HCT116 (cell line): Measurements from ENCODE around the gene SERPINE3. TPM values are rescaled to one million over a fixed set of nuclear protein-coding genes. Genes with fewer than 3 reads are reported as not detected.

Experiments
- ATAC-seq: fragments of 200-7000 bp; cut with Tn5 transposase; 2 replicates; pipeline ENCODE4 v1.9.1; 2020; ENCODE audit warnings: mild to moderate bottlenecking, moderate library complexity
- BruUV-seq: library from RNA; stranded (reverse); fragments of 400-500 nt; replicated peaks from 2 replicates; lab custom pipeline; 2021; lab: Mats Ljungman, UMichigan
- CTCF ChIA-PET: fragments of 300-600 bp; sonication (Branson Sonifier 250); formaldehyde crosslinking; loops from one replicate; lab custom pipeline; 2021; ENCODE audit warnings: antibody characterized with exemption; lab: Charles Lee
- POLR2A ChIA-PET: fragments of 300-600, 350-600 bp; sonication (Branson Sonifier 250); formaldehyde crosslinking; loops from one replicate; lab custom pipeline; 2021; ENCODE audit warnings: antibody characterized with exemption; lab: Charles Lee
- RAD21 ChIA-PET, 2 experiments: fragments of 300-600 bp; sonication (Branson Sonifier 250); formaldehyde crosslinking; loops; one replicate each; lab custom pipeline; 2023; ENCODE audit warnings: low total read pairs in 2 of 2; ENCODE audit not compliant: uncharacterized antibody in 2 of 2, unreplicated experiment in 2 of 2, low non-redundant PET in 1 of 2; lab: Charles Lee
- DNase-seq: peaks from one replicate; pipeline ENCODE4 v3.0.0-alpha.2; 2010; ENCODE audit warnings: low read depth, low spot score
- H2AFZ ChIP-seq: fragments of 200-600 bp; shearing (Covaris generic), sonication (generic); 2 replicates; pipeline ENCODE4 v1.6.1; 2017; ENCODE audit warnings: low read depth, mixed run types, mixed read lengths, antibody characterized with exemption, low read length; ENCODE audit not compliant: poor library complexity, severe bottlenecking
- H3K27ac ChIP-seq: 2 replicates; pipeline ENCODE4 v1.5.1; 2012; ENCODE audit warnings: low read depth, low read length
- H3K27me3 ChIP-seq: fragments of 200-600 bp; sonication (generic); 2 replicates; pipeline ENCODE4 v1.6.1; 2016; ENCODE audit warnings: mixed run types, low read length, mixed read lengths; ENCODE audit not compliant: insufficient read depth
- H3K36me3 ChIP-seq, 2 experiments: fragments of 200-500 bp in 1 of 2; fragments of 200-600 bp in 1 of 2; sonication (Bioruptor generic) in 1 of 2; sonication (generic) in 1 of 2; 2 replicates each; pipeline versions ENCODE4 v1.5.1 to v1.6.1; 2014 to 2016; ENCODE audit warnings: low read length in 2 of 2, inconsistent platforms in 1 of 2, mixed read lengths in 1 of 2, mixed run types in 1 of 2; ENCODE audit not compliant: insufficient read depth in 2 of 2, control insufficient read depth in 1 of 2
- H3K4me1 ChIP-seq, 2 experiments: fragments of 200-600 bp in 1 of 2; sonication (generic) in 1 of 2; 2 replicates each; pipeline versions ENCODE4 v1.5.1 to v1.6.1; 2012 to 2017; ENCODE audit warnings: low read length in 2 of 2, inconsistent platforms in 1 of 2, mild to moderate bottlenecking in 1 of 2, mixed read lengths in 1 of 2, mixed run types in 1 of 2, moderate library complexity in 1 of 2; ENCODE audit not compliant: insufficient read depth in 2 of 2, control insufficient read depth in 1 of 2
- H3K4me2 ChIP-seq: fragments of 200-600 bp; sonication (generic); 2 replicates; pipeline ENCODE4 v1.6.1; 2017; ENCODE audit warnings: mixed run types, low read length, mixed read lengths
- H3K4me3 ChIP-seq, 2 experiments: fragments of 200-600 bp in 1 of 2; sonication (generic) in 1 of 2; replicated peaks in 1 of 2; 2 replicates each; pipeline ENCODE4 v1.5.1; 2011 to 2016; ENCODE audit warnings: low read length in 2 of 2, control low read depth in 1 of 2, low read depth in 1 of 2, mild to moderate bottlenecking in 1 of 2, mixed read lengths in 1 of 2, mixed run types in 1 of 2
- H3K79me2 ChIP-seq: fragments of 200-600 bp; sonication (generic); 2 replicates; pipeline ENCODE4 v1.6.1; 2017; ENCODE audit warnings: mild to moderate bottlenecking, mixed run types, low read length, moderate library complexity, mixed read lengths; ENCODE audit not compliant: insufficient read depth
- H3K9ac ChIP-seq: fragments of 200-600 bp; sonication (generic); 2 replicates; pipeline ENCODE4 v1.6.1; 2016; ENCODE audit warnings: low read length, mixed read lengths
- H3K9me2 ChIP-seq: fragments of 200-600 bp; sonication (generic), shearing (Covaris generic); 2 replicates; pipeline ENCODE4 v1.6.1; 2017; ENCODE audit warnings: mixed run types, mild to moderate bottlenecking, moderate library complexity; ENCODE audit not compliant: insufficient read depth
- H3K9me3 ChIP-seq, 2 experiments: fragments of 200-500 bp in 1 of 2; fragments of 200-600 bp in 1 of 2; sonication (Bioruptor generic) in 1 of 2; sonication (generic) in 1 of 2; 2 replicates each; pipeline ENCODE4 v1.6.1; 2014 to 2017; ENCODE audit warnings: low read length in 2 of 2, mixed read lengths in 2 of 2, inconsistent platforms in 1 of 2, low read depth in 1 of 2, mild to moderate bottlenecking in 1 of 2, mixed run types in 1 of 2, moderate library complexity in 1 of 2; ENCODE audit not compliant: control insufficient read depth in 1 of 2, insufficient read depth in 1 of 2
- H4K20me1 ChIP-seq: fragments of 200-600 bp; sonication (generic), shearing (Covaris generic); 2 replicates; pipeline ENCODE4 v1.6.1; 2017; ENCODE audit warnings: mixed run types, mild to moderate bottlenecking, moderate library complexity; ENCODE audit not compliant: insufficient read depth
- CBX3 ChIP-seq: IDR thresholded peaks from 2 replicates; pipeline ENCODE4 v1.6.1; 2012; ENCODE audit warnings: low read depth
- EZH2phosphoT487 ChIP-seq: fragments of 200-600 bp; IDR thresholded peaks from 2 replicates; pipeline ENCODE4 v1.6.1; 2018; ENCODE audit warnings: antibody characterized with exemption, borderline replicate concordance
- FOSL1 ChIP-seq: IDR thresholded peaks from 2 replicates; pipeline ENCODE4 v1.6.1; 2012; ENCODE audit warnings: low read depth
- JUND ChIP-seq: IDR thresholded peaks from 2 replicates; pipeline ENCODE4 v1.6.1; 2012
- POLR2A ChIP-seq: IDR thresholded peaks from 2 replicates; pipeline ENCODE4 v1.7.0; 2011; ENCODE audit warnings: borderline replicate concordance; ENCODE audit not compliant: insufficient read depth, insufficient read length; ENCODE audit errors: extremely low read depth
- RAD21 ChIP-seq: IDR thresholded peaks from 2 replicates; pipeline ENCODE4 v1.6.1; 2012; ENCODE audit warnings: low read depth, mild to moderate bottlenecking
- SIN3A ChIP-seq: IDR thresholded peaks from 2 replicates; pipeline ENCODE4 v1.6.1; 2012; ENCODE audit warnings: low read depth
- SP1 ChIP-seq: IDR thresholded peaks from 2 replicates; pipeline ENCODE4 v1.6.1; 2012; ENCODE audit warnings: low read depth
- TCF7L2 ChIP-seq: IDR thresholded peaks from 2 replicates; pipeline ENCODE4 v1.7.0; 2011; ENCODE audit warnings: borderline replicate concordance, inconsistent platforms; ENCODE audit not compliant: insufficient read depth, insufficient read length; ENCODE audit errors: extremely low read depth
- ZFX ChIP-seq: fragments of 450-650 bp; IDR thresholded peaks from 2 replicates; pipeline ENCODE4 v1.6.1; 2017
- intact Hi-C: fragments of 100-400 bp; cut with micrococcal nuclease; formaldehyde crosslinking; loops from 2 replicates; pipeline ENCODE4 v1.10.0; 2022
- total RNA-seq: library from RNA; stranded (reverse); gene quantifications from one replicate; pipeline ENCODE4 v1.2.1, GENCODE V29; 2021; ENCODE audit not compliant: unreplicated experiment
- TF ChIP-seq, protein P1 (sequence below), 3 experiments: fragments of 200-600 bp in 1 of 3; sonication (generic) in 1 of 3; IDR thresholded peaks in 2 of 3; conservative IDR thresholded peaks in 1 of 3; 2 replicates each; pipeline ENCODE4 v1.5.1; 2012 to 2017; ENCODE audit warnings: low read depth in 2 of 3, low read length in 2 of 3, antibody characterized with exemption in 1 of 3, borderline replicate concordance in 1 of 3, control low read depth in 1 of 3, mild to moderate bottlenecking in 1 of 3, mixed read lengths in 1 of 3, mixed run types in 1 of 3, moderate library complexity in 1 of 3; ENCODE audit not compliant: insufficient read depth in 1 of 3
- TF ChIP-seq, protein P2 (sequence below): IDR thresholded peaks from 2 replicates; pipeline ENCODE4 v1.6.1; 2012

Gene SERPINE3
- total RNA-seq, 1 experiment from 2014 or later = not detected

DNA sequence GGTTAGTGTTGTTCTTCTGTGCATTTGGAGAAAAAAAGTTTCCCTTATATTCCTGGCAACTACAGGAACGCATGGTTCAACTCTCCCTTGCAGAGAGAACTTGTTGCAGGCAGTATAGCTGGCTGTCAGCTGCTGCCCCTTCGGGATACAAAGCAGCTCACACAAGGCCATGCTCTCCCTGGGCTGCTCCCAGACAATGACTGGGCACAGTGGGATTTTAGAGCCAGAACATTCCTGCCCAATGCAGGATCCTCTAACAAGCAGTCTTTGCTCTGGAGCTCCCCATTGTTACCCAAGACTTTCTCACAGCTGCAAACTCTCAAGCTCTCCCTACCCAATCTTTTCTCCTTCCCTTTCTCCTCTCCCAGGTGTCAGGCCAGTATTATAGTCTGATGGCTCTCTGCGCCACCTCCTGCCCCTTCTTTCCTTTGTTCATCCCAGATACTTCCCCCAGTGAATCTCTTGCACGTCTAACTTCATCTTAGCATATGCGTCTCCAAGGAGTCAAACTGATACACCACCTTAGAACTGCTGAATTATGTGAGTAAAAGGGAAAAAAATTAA is 27.5 kb upstream of the SERPINE3 start:
- no peaks in the 10 kb centered on the region for H3K27me3 ChIP-seq
- H3K4me1 ChIP-seq = no peaks in the 10 kb centered on the region
- ChIA-PET RAD21 (no interaction called here), CTCF (interaction anchor here (1.4 kb wide), 1 partner anchor 26 kb away, joined by 3 read pairs; no protein-coding TSS in a partner anchor), POLR2A (no interaction called here)
- H2AFZ ChIP-seq = no peak overlapping the region
- no peaks in the 10 kb centered on the region for H3K36me3 ChIP-seq
- H4K20me1 ChIP-seq = no peaks in the 10 kb centered on the region
- DNase-seq = no peak
- H3K79me2 ChIP-seq = no peaks in the 10 kb centered on the region
- no peak overlapping the region for H3K9ac ChIP-seq
- intact Hi-C loops = no loop called here
- TF ChIP-seq, protein P1, sequence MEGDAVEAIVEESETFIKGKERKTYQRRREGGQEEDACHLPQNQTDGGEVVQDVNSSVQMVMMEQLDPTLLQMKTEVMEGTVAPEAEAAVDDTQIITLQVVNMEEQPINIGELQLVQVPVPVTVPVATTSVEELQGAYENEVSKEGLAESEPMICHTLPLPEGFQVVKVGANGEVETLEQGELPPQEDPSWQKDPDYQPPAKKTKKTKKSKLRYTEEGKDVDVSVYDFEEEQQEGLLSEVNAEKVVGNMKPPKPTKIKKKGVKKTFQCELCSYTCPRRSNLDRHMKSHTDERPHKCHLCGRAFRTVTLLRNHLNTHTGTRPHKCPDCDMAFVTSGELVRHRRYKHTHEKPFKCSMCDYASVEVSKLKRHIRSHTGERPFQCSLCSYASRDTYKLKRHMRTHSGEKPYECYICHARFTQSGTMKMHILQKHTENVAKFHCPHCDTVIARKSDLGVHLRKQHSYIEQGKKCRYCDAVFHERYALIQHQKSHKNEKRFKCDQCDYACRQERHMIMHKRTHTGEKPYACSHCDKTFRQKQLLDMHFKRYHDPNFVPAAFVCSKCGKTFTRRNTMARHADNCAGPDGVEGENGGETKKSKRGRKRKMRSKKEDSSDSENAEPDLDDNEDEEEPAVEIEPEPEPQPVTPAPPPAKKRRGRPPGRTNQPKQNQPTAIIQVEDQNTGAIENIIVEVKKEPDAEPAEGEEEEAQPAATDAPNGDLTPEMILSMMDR (IDR thresholded peaks at IDR 0.05 in 2 of 3, conservative IDR thresholded peaks at IDR 0.05 in 1 of 3; ENCODE audit: borderline replicate concordance in 1 of 3, insufficient read depth in 1 of 3, low read depth in 2 of 3, low read length in 2 of 3) = no peak
- TF ChIP-seq JUND = no peak
- no peak for TF ChIP-seq SIN3A
- no peak overlapping the region for H3K4me3 ChIP-seq
- BruUV-seq = no TSS peak
- H3K9me2 ChIP-seq = no peaks in the 10 kb centered on the region
- no peaks in the 10 kb centered on the region for H3K9me3 ChIP-seq
- H3K4me2 ChIP-seq = no peak overlapping the region
- H3K27ac ChIP-seq = no peak overlapping the region
- no peak for ATAC-seq

DNA sequence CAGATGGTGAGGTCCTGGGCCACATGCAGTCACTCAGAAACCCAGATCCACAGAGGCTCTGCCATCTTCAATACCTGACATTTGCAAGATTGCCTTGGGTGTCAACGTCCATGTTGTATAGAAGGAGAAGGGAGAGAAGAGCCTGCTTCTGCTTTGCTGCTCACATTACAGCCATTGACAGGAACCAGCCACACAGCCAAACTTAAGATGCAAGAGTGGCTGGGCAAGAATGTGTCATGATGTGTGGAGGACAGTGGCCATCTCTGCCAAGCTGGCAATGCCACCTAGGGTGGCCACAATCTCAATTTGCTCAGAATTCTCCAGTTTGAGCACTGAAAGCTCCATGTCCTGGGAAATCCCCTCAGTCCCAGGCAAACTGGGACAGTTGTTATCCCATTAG is 25.9 kb upstream of the SERPINE3 start:
- TF ChIP-seq SP1 (no peak), FOSL1 (no peak), ZFX (no peak), POLR2A (no peak), CBX3 (no peak), JUND (no peak), TCF7L2 (no peak), RAD21 (no peak), EZH2phosphoT487 (no peak)
- TF ChIP-seq, protein P2, sequence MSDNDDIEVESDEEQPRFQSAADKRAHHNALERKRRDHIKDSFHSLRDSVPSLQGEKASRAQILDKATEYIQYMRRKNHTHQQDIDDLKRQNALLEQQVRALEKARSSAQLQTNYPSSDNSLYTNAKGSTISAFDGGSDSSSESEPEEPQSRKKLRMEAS = no peak
- TF ChIP-seq, all 23 proteins: peak for 0
- Histone ChIP-seq H3K27ac (no peak overlapping the region), H3K4me2 (no peak overlapping the region), H3K79me2 (no peaks in the 10 kb centered on the region), H3K9me3 (no peaks in the 10 kb centered on the region), H3K4me3 (no peak overlapping the region), H3K27me3 (no peaks in the 10 kb centered on the region), H2AFZ (no peak overlapping the region), H3K9me2 (no peaks in the 10 kb centered on the region), H3K36me3 (no peaks in the 10 kb centered on the region), H3K9ac (no peak overlapping the region), H3K4me1 (no peaks in the 10 kb centered on the region), H4K20me1 (no peaks in the 10 kb centered on the region)
- ChIA-PET POLR2A (no interaction called here), CTCF (no interaction called here), RAD21 (no interaction called here)
- intact Hi-C loops = no loop called here
- DNase-seq (no peak), ATAC-seq (no peak)
- no TSS peak for BruUV-seq
